Measurements from ENCODE around the gene NHLH1. TPM values are rescaled to one million over a fixed set of nuclear protein-coding genes. Genes with fewer than 3 reads are reported as not detected.

The NHLH1 gene
- not detected for total RNA-seq

- no peaks in the 10 kb centered on the region for H3K4me1 ChIP-seq (ENCODE audit: insufficient read depth, low read length)
Observed at GRCh38 chr1:160366731-160367515, at the start of gene NHLH1. NHLH1 (plus strand) TSS chr1:160367071; CDS start chr1:160370732, 3,661 bp downstream.

GRCh38 chr1:160322831-160323230 lies 44.0 kb upstream of the NHLH1 start:
- Histone ChIP-seq H3K27me3 (ENCODE audit: insufficient read depth, low read length) (no peaks in the 10 kb centered on the region), H3K4me1 (ENCODE audit: insufficient read depth, low read length) (no peaks in the 10 kb centered on the region), H3K4me3 (ENCODE audit: low read length) (no peak overlapping the region), H3K9me3 (ENCODE audit: low read depth, low read length) (no peaks in the 10 kb centered on the region)

More at GRCh38 chr1:160366731-160367515, at the start of gene NHLH1:
- Histone ChIP-seq H3K4me3 (ENCODE audit: low read length) (no peak within 1 kb of the TSS), H3K9me3 (ENCODE audit: low read depth, low read length) (no peaks in the 10 kb centered on the region), H3K27me3 (ENCODE audit: insufficient read depth, low read length) (no peaks in the 10 kb centered on the region)

- Histone ChIP-seq H3K4me3 (ENCODE audit: low read length) (no peak overlapping the region), H3K9me3 (ENCODE audit: low read depth, low read length) (no peaks in the 10 kb centered on the region), H3K4me1 (ENCODE audit: insufficient read depth, low read length) (no peaks in the 10 kb centered on the region), H3K27me3 (ENCODE audit: insufficient read depth, low read length) (no peaks in the 10 kb centered on the region)
Observed at GRCh38 chr1:160325252-160325651, 41.6 kb upstream of the NHLH1 start.

GRCh38 chr1:160326418-160326817 lies 40.5 kb upstream of the NHLH1 start:
- Histone ChIP-seq H3K9me3 (ENCODE audit: low read depth, low read length) (no peaks in the 10 kb centered on the region), H3K4me3 (ENCODE audit: low read length) (no peak overlapping the region), H3K4me1 (ENCODE audit: insufficient read depth, low read length) (no peaks in the 10 kb centered on the region), H3K27me3 (ENCODE audit: insufficient read depth, low read length) (no peaks in the 10 kb centered on the region)

- H3K4me1 ChIP-seq (ENCODE audit: insufficient read depth, low read length), result no peaks in the 10 kb centered on the region
- no peaks in the 10 kb centered on the region for H3K9me3 ChIP-seq (ENCODE audit: low read depth, low read length)
- no peak overlapping the region for H3K4me3 ChIP-seq (ENCODE audit: low read length)
- no peaks in the 10 kb centered on the region for H3K27me3 ChIP-seq (ENCODE audit: insufficient read depth, low read length)
Observed at GRCh38 chr1:160328184-160328583, 38.7 kb upstream of the NHLH1 start.

GRCh38 chr1:160330119-160330518 lies 36.8 kb upstream of the NHLH1 start:
- no peaks in the 10 kb centered on the region for H3K9me3 ChIP-seq (ENCODE audit: low read depth, low read length)
- no peak overlapping the region for H3K4me3 ChIP-seq (ENCODE audit: low read length)
- no peaks in the 10 kb centered on the region for H3K4me1 ChIP-seq (ENCODE audit: insufficient read depth, low read length)
- no peaks in the 10 kb centered on the region for H3K27me3 ChIP-seq (ENCODE audit: insufficient read depth, low read length)

GRCh38 chr1:160332516-160332915 lies 34.4 kb upstream of the NHLH1 start:
- Histone ChIP-seq H3K4me3 (ENCODE audit: low read length) (no peak overlapping the region), H3K27me3 (ENCODE audit: insufficient read depth, low read length) (no peaks in the 10 kb centered on the region), H3K4me1 (ENCODE audit: insufficient read depth, low read length) (no peaks in the 10 kb centered on the region), H3K9me3 (ENCODE audit: low read depth, low read length) (no peaks in the 10 kb centered on the region)

- Histone ChIP-seq H3K9me3 (ENCODE audit: low read depth, low read length) (no peaks in the 10 kb centered on the region), H3K27me3 (ENCODE audit: insufficient read depth, low read length) (no peaks in the 10 kb centered on the region), H3K4me1 (ENCODE audit: insufficient read depth, low read length) (peaks cover 41% of the 10 kb centered on the region), H3K4me3 (ENCODE audit: low read length) (no peak overlapping the region)
Observed at GRCh38 chr1:160338580-160338979, 28.3 kb upstream of the NHLH1 start.

GRCh38 chr1:160340146-160340545 lies 26.7 kb upstream of the NHLH1 start:
- Histone ChIP-seq H3K9me3 (ENCODE audit: low read depth, low read length) (no peaks in the 10 kb centered on the region), H3K4me1 (ENCODE audit: insufficient read depth, low read length) (peaks cover 56% of the 10 kb centered on the region), H3K27me3 (ENCODE audit: insufficient read depth, low read length) (no peaks in the 10 kb centered on the region), H3K4me3 (ENCODE audit: low read length) (no peak overlapping the region)

GRCh38 chr1:160340866-160341265 lies 26.0 kb upstream of the NHLH1 start:
- no peak overlapping the region for H3K4me3 ChIP-seq (ENCODE audit: low read length)
- H3K9me3 ChIP-seq (ENCODE audit: low read depth, low read length), result no peaks in the 10 kb centered on the region
- no peaks in the 10 kb centered on the region for H3K27me3 ChIP-seq (ENCODE audit: insufficient read depth, low read length)
- peaks cover 64% of the 10 kb centered on the region for H3K4me1 ChIP-seq (ENCODE audit: insufficient read depth, low read length)

- Histone ChIP-seq H3K27me3 (ENCODE audit: insufficient read depth, low read length) (no peaks in the 10 kb centered on the region), H3K9me3 (ENCODE audit: low read depth, low read length) (no peaks in the 10 kb centered on the region), H3K4me1 (ENCODE audit: insufficient read depth, low read length) (peaks cover 79% of the 10 kb centered on the region), H3K4me3 (ENCODE audit: low read length) (peak overlapping the region; percentile 96)
Observed at GRCh38 chr1:160342526-160342925, 24.3 kb upstream of the NHLH1 start.

GRCh38 chr1:160342953-160343869 lies 23.7 kb upstream of the NHLH1 start, which contains the start of the genes COPA and NCSTN:
COPA (minus strand) TSS chr1:160343250; CDS start chr1:160343170, 80 bp downstream.
NCSTN (plus strand) TSS chr1:160343383; CDS start chr1:160343397, 14 bp downstream.
- Histone ChIP-seq H3K9me3 (ENCODE audit: low read depth, low read length) (no peaks in the 10 kb centered on the region), H3K4me1 (ENCODE audit: insufficient read depth, low read length) (peaks cover 77% of the 10 kb centered on the region), H3K27me3 (ENCODE audit: insufficient read depth, low read length) (no peaks in the 10 kb centered on the region), H3K4me3 (ENCODE audit: low read length) (peak within 1 kb of the TSS; percentile 96)

- Histone ChIP-seq H3K9me3 (ENCODE audit: low read depth, low read length) (no peaks in the 10 kb centered on the region), H3K4me3 (ENCODE audit: low read length) (no peak overlapping the region), H3K27me3 (ENCODE audit: insufficient read depth, low read length) (no peaks in the 10 kb centered on the region), H3K4me1 (ENCODE audit: insufficient read depth, low read length) (peaks cover 68% of the 10 kb centered on the region)
Observed at GRCh38 chr1:160344241-160344640, 22.6 kb upstream of the NHLH1 start.

- no peaks in the 10 kb centered on the region for H3K9me3 ChIP-seq (ENCODE audit: low read depth, low read length)
- peaks cover 61% of the 10 kb centered on the region for H3K4me1 ChIP-seq (ENCODE audit: insufficient read depth, low read length)
- no peaks in the 10 kb centered on the region for H3K27me3 ChIP-seq (ENCODE audit: insufficient read depth, low read length)
- no peak overlapping the region for H3K4me3 ChIP-seq (ENCODE audit: low read length)
Observed at GRCh38 chr1:160344936-160345335, 21.9 kb upstream of the NHLH1 start.

- Histone ChIP-seq H3K27me3 (ENCODE audit: insufficient read depth, low read length) (no peaks in the 10 kb centered on the region), H3K9me3 (ENCODE audit: low read depth, low read length) (no peaks in the 10 kb centered on the region), H3K4me3 (ENCODE audit: low read length) (no peak overlapping the region), H3K4me1 (ENCODE audit: insufficient read depth, low read length) (peaks cover 51% of the 10 kb centered on the region)
Observed at GRCh38 chr1:160346463-160346862, 20.4 kb upstream of the NHLH1 start.

Measured in mononuclear cell (primary cell).